H9 (cell line): ENCODE data around the gene F12. TPM values are rescaled to one million over a fixed set of nuclear protein-coding genes. Genes with fewer than 3 reads are reported as not detected.
A peak's percentile ranks its signal among the peaks of the same experiment; 100 is the strongest.

Experiments used
- DNase-seq: peaks from one replicate; pipeline ENCODE4 v3.0.0-alpha.2; 2017
- H2AFZ ChIP-seq: one replicate; pipeline ENCODE4 v1.6.1; 2013; ENCODE audit warnings: mild to moderate bottlenecking, low read length, control low read depth, moderate library complexity
- H2AK5ac ChIP-seq: 2 replicates; pipeline ENCODE4 v1.6.1; 2013; ENCODE audit warnings: low read length, control low read depth, mixed read lengths; ENCODE audit not compliant: insufficient read length
- H2BK120ac ChIP-seq: one replicate; pipeline ENCODE4 v1.6.1; 2013; ENCODE audit warnings: low read depth, mild to moderate bottlenecking, low read length, control low read depth, inconsistent platforms; ENCODE audit not compliant: poor library complexity, severe bottlenecking
- H2BK12ac ChIP-seq: 2 replicates; pipeline ENCODE4 v1.6.1; 2013; ENCODE audit warnings: low read length, control low read depth, mixed read lengths, low read depth; ENCODE audit not compliant: insufficient read length
- H2BK15ac ChIP-seq: 2 replicates; pipeline ENCODE4 v1.6.1; 2013; ENCODE audit warnings: low read depth, low read length, control low read depth
- H2BK20ac ChIP-seq: one replicate; pipeline ENCODE4 v1.6.1; 2013; ENCODE audit warnings: low read depth, mild to moderate bottlenecking, low read length, control low read depth, inconsistent platforms; ENCODE audit not compliant: poor library complexity, severe bottlenecking
- H2BK5ac ChIP-seq: 2 replicates; pipeline ENCODE4 v1.6.1; 2013; ENCODE audit warnings: low read length, control low read depth, mixed read lengths; ENCODE audit not compliant: insufficient read length
- H3K14ac ChIP-seq: 2 replicates; pipeline ENCODE4 v1.6.1; 2013; ENCODE audit warnings: low read length, control low read depth; ENCODE audit not compliant: insufficient read depth
- H3K18ac ChIP-seq: 2 replicates; pipeline ENCODE4 v1.6.1; 2013; ENCODE audit warnings: low read depth, mild to moderate bottlenecking, mixed read lengths, low read length, control low read depth; ENCODE audit not compliant: insufficient read length
- H3K23ac ChIP-seq: 2 replicates; pipeline ENCODE4 v1.6.1; 2013; ENCODE audit warnings: low read length, control low read depth, mixed read lengths, low read depth; ENCODE audit not compliant: insufficient read length
- H3K23me2 ChIP-seq: 2 replicates; pipeline ENCODE4 v1.6.1; 2013; ENCODE audit warnings: low read depth, mild to moderate bottlenecking, mixed read lengths, low read length, control low read depth; ENCODE audit not compliant: insufficient read length, poor library complexity, severe bottlenecking
- H3K27ac ChIP-seq: 2 replicates; pipeline ENCODE4 v1.5.1; 2013; ENCODE audit warnings: low read length, control low read depth, mixed read lengths, low read depth; ENCODE audit not compliant: insufficient read length
- H3K27me3 ChIP-seq: 2 replicates; pipeline ENCODE4 v1.6.1; 2013; ENCODE audit warnings: low read length, control low read depth, inconsistent platforms; ENCODE audit not compliant: insufficient read depth
- H3K4ac ChIP-seq: 2 replicates; pipeline ENCODE4 v1.6.1; 2013; ENCODE audit warnings: low read depth, mild to moderate bottlenecking, control low read depth, inconsistent platforms, low read length, moderate library complexity
- H3K4me1 ChIP-seq: 2 replicates; pipeline ENCODE4 v1.6.1; 2013; ENCODE audit warnings: low read length, control low read depth, inconsistent platforms; ENCODE audit not compliant: insufficient read depth
- H3K4me2 ChIP-seq: 2 replicates; pipeline ENCODE4 v1.6.1; 2013; ENCODE audit warnings: low read length, control low read depth, mixed read lengths; ENCODE audit not compliant: insufficient read length, insufficient read depth
- H3K56ac ChIP-seq: 2 replicates; pipeline ENCODE4 v1.6.1; 2013; ENCODE audit warnings: low read depth, mild to moderate bottlenecking, mixed read lengths, low read length, control low read depth; ENCODE audit not compliant: insufficient read length
- H3K79me1 ChIP-seq: 2 replicates; pipeline ENCODE4 v1.6.1; 2013; ENCODE audit warnings: low read depth, mild to moderate bottlenecking, moderate library complexity, low read length, control low read depth, inconsistent platforms; ENCODE audit not compliant: insufficient read depth, poor library complexity, severe bottlenecking
- H3K79me2 ChIP-seq: 2 replicates; pipeline ENCODE4 v1.6.1; 2013; ENCODE audit warnings: low read length, control low read depth, inconsistent platforms; ENCODE audit not compliant: insufficient read depth
- H3K9ac ChIP-seq: 2 replicates; pipeline ENCODE4 v1.6.1; 2013; ENCODE audit warnings: low read length, control low read depth, mixed read lengths; ENCODE audit not compliant: insufficient read length; ENCODE audit errors: extremely low read depth
- H3K9me3 ChIP-seq: one replicate; pipeline ENCODE4 v1.6.1; 2013; ENCODE audit warnings: low read depth, low read length, inconsistent platforms; ENCODE audit not compliant: control insufficient read depth
- H3T11ph ChIP-seq: one replicate; pipeline ENCODE4 v1.6.1; 2013; ENCODE audit warnings: mild to moderate bottlenecking, low read length, control low read depth, inconsistent platforms
- H4K20me1 ChIP-seq: one replicate; pipeline ENCODE4 v1.6.1; 2013; ENCODE audit not compliant: control insufficient read depth, insufficient read length, insufficient read depth
- H4K5ac ChIP-seq: 2 replicates; pipeline ENCODE4 v1.6.1; 2013; ENCODE audit warnings: low read depth, mild to moderate bottlenecking, mixed read lengths, low read length, control low read depth; ENCODE audit not compliant: insufficient read length
- H4K8ac ChIP-seq: replicated peaks from 2 replicates; pipeline ENCODE4 v1.6.1; 2013; ENCODE audit warnings: low read length, control low read depth, mixed read lengths, low read depth; ENCODE audit not compliant: insufficient read length
- H4K91ac ChIP-seq: 2 replicates; pipeline ENCODE4 v1.6.1; 2013; ENCODE audit warnings: low read depth, mild to moderate bottlenecking, moderate library complexity, mixed read lengths, low read length, control low read depth; ENCODE audit not compliant: insufficient read length
- H3K27ac Mint-ChIP-seq, 3 experiments: 2 replicates in 2 of 3; 3 replicates in 1 of 3; pipeline ENCODE4 v1.8.0; 2020 to 2021; ENCODE audit warnings: mixed read lengths in 3 of 3, mild to moderate bottlenecking in 1 of 3, moderate library complexity in 1 of 3
- H3K27me3 Mint-ChIP-seq: 2 replicates; pipeline ENCODE4 v1.8.0; 2021; ENCODE audit warnings: low read depth, mild to moderate bottlenecking, moderate library complexity, mixed read lengths
- H3K36me3 Mint-ChIP-seq, 3 experiments: 2 replicates in 2 of 3; 3 replicates in 1 of 3; pipeline ENCODE4 v1.8.0; 2020 to 2021; ENCODE audit warnings: low read depth in 3 of 3, mixed read lengths in 3 of 3; ENCODE audit not compliant: insufficient read depth in 1 of 3
- H3K4me1 Mint-ChIP-seq, 2 experiments: 2 replicates each; pipeline ENCODE4 v1.8.0; 2020; ENCODE audit warnings: mixed read lengths in 2 of 2
- H3K4me3 Mint-ChIP-seq, 2 experiments: 2 replicates in 1 of 2; 3 replicates in 1 of 2; pipeline ENCODE4 v1.8.0; 2020 to 2021; ENCODE audit warnings: mild to moderate bottlenecking in 2 of 2, mixed read lengths in 2 of 2, moderate library complexity in 1 of 2
- H3K9me3 Mint-ChIP-seq, 2 experiments: 2 replicates in 1 of 2; 3 replicates in 1 of 2; pipeline ENCODE4 v1.8.0; 2020; ENCODE audit warnings: mild to moderate bottlenecking in 2 of 2, mixed read lengths in 2 of 2, moderate library complexity in 1 of 2
- CTCF ChIP-seq: fragments of 200-600 bp; sonication (generic); conservative IDR thresholded peaks from 3 replicates; pipeline ENCODE4 v1.8.0; 2021; ENCODE audit warnings: antibody characterized with exemption, mild to moderate bottlenecking
- WGBS: extraction: QIAGEN DNeasy Blood & Tissue Kit; methylation state at CpG from one replicate; pipeline ENCODE4 v1.1.7; 2013; ENCODE audit warnings: missing lambda C conversion rate, low lambda C conversion rate, mixed read lengths; ENCODE audit not compliant: insufficient read length; ENCODE audit errors: extremely low coverage; 5-methylcytosine and 5-hydroxymethylcytosine counted together
- total RNA-seq: library from RNA; stranded (reverse); gene quantifications from 2 replicates; pipeline ENCODE4 v1.2.1, GENCODE V29; 2021

F12 gene
- total RNA-seq, 1 experiment from 2014 or later, result 3.5 TPM

DNA sequence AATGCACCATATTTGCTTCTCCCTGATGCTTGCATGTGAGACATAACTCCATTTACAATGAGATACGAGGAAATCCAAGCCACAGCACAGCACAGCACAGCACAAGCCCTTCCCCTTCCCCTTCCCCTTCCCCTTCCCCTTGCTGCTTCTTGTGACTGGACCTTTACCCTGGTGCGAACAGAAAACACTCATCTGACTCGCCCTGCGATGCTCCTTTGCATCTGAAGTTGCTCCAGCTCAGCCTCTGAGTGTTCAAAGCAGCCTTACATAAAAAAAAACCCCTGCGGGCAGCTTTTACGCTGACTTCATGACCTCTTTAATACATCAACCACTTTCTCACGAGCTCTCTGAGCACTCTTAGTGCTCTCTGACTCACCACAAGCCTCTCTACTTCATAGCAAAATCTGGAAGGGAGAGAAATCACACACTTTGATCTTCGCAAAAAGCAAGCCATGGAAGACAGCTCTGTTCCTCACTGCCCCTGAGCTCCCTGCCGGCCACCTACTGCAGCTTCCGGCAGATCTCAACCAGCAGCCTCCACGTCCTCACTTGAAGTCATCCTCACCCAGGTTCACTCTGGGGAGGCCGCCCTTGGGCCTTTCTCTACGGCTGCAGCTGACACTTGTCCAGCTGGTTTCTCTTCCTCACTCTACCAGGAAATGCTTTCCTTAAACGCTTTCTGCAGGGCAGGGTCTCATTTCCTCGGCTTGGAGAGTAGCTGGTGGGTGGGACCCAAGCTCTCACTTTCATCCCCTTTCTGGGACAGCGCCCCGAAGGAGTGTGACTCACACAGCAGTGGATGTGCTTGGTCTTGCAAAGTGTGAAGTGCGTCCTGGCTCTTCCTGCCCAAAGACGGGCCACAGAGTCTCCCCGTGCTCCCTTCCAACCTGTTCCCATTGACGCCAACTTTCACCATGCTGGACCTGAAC, 19.9 kb downstream of the F12 start:
- DNase-seq, result peak; percentile 42
- Histone ChIP-seq H4K8ac (no peak overlapping the region), H2BK12ac (no peak overlapping the region), H2BK20ac (no peak overlapping the region), H3K23me2 (no peaks in the 10 kb centered on the region), H3K79me2 (no peaks in the 10 kb centered on the region), H3K9ac (no peak overlapping the region), H3K4me2 (no peak overlapping the region), H3T11ph (no peak overlapping the region), H4K5ac (no peak overlapping the region), H3K23ac (no peak overlapping the region), H2AFZ (no peak overlapping the region), H3K4ac (no peak overlapping the region), H4K20me1 (no peaks in the 10 kb centered on the region), H2AK5ac (no peak overlapping the region), H2BK5ac (no peak overlapping the region), H3K27ac (no peak overlapping the region), H3K14ac (no peak overlapping the region), H2BK15ac (no peak overlapping the region), H3K18ac (no peak overlapping the region), H2BK120ac (no peak overlapping the region), H3K56ac (no peak overlapping the region), H3K4me1 (no peaks in the 10 kb centered on the region), H3K27me3 (no peaks in the 10 kb centered on the region; the same call in 1 of the 2 replicates), H3K79me1 (no peaks in the 10 kb centered on the region), H4K91ac (no peak overlapping the region), H3K9me3 (no peaks in the 10 kb centered on the region)
- no peak overlapping the region for H3K27ac Mint-ChIP-seq
- no peaks in the 10 kb centered on the region for H3K9me3 Mint-ChIP-seq
- peaks cover 59% of the 10 kb centered on the region for H3K27me3 Mint-ChIP-seq
- TF ChIP-seq CTCF, result no peak
- no peak overlapping the region for H3K4me3 Mint-ChIP-seq
- WGBS, result no CpG with 5 or more reads among the region's 21 CpGs
- H3K36me3 Mint-ChIP-seq, result no peaks in the 10 kb centered on the region
- H3K4me1 Mint-ChIP-seq, result peaks cover 21 to 28% of the 10 kb centered on the region in 2 experiments
